NT2/D1 (cell line): ENCODE measurements around the gene ADCY7.

Experiments used
- SUZ12 ChIP-seq: IDR thresholded peaks from 2 replicates; pipeline ENCODE4 v1.6.1; 2011; ENCODE audit not compliant: insufficient read length, insufficient read depth; ENCODE audit errors: extremely low read depth
- YY1 ChIP-seq: IDR thresholded peaks from 2 replicates; pipeline ENCODE4 v1.6.1; 2011; ENCODE audit not compliant: insufficient read length, insufficient read depth
- ZNF274 ChIP-seq: IDR thresholded peaks from 2 replicates; pipeline ENCODE4 v1.6.1; 2011; ENCODE audit warnings: mild to moderate bottlenecking, low read depth, low read length

- TF ChIP-seq YY1 (no peak), ZNF274 (no peak), SUZ12 (no peak)
Measured at GRCh38 chr16:50301626-50302471, 35.5 kb downstream of the ADCY7 start.
